Measurements from ENCODE around the gene PRR30.

PRR30 gene

GRCh38 chr2:27095745-27096651 lies 43.2 kb downstream of the PRR30 start:
- DNase-seq = peak; percentile 28

GRCh38 chr2:27095427-27095744 lies 43.8 kb downstream of the PRR30 start:
- DNase-seq = no peak

- no peak for DNase-seq
These were observed 44.7 kb downstream of the PRR30 start for GRCh38 chr2:27094353-27094984.

- DNase-seq = no peak
These were observed 45.5 kb downstream of the PRR30 start for GRCh38 chr2:27093430-27094352.

- no peak for DNase-seq
These were observed 46.3 kb downstream of the PRR30 start for GRCh38 chr2:27092696-27093429.

- no peak for DNase-seq
These were observed 47.2 kb downstream of the PRR30 start for GRCh38 chr2:27091746-27092695.

GRCh38 chr2:27089111-27089954 lies 49.9 kb downstream of the PRR30 start:
- DNase-seq = no peak

GRCh38 chr2:27088634-27089033 lies 50.6 kb downstream of the PRR30 start:
- DNase-seq = no peak

GRCh38 chr2:27087823-27088410 lies 51.3 kb downstream of the PRR30 start:
- DNase-seq = no peak
